ENCODE results near the gene NOXO1.

The NOXO1 gene

GRCh38 chr16:2009791-2010510 is 28.7 kb upstream of the NOXO1 start, which contains the start of gene ZNF598:
Gene ZNF598, minus strand, starts transcription at chr16:2009821.
- no peak for DNase-seq (ENCODE audit: low read depth)
- H3K4me3 ChIP-seq (ENCODE audit: low read depth, low read length): peak within 1 kb of the TSS; percentile 90
- no peak for TF ChIP-seq CTCF (IDR thresholded peaks at IDR 0.05; ENCODE audit: control insufficient read depth, extremely low read depth, insufficient read depth)

GRCh38 chr16:2009164-2009711 is 28.0 kb upstream of the NOXO1 start:
- DNase-seq (ENCODE audit: low read depth): no peak
- TF ChIP-seq CTCF (IDR thresholded peaks at IDR 0.05; ENCODE audit: control insufficient read depth, extremely low read depth, insufficient read depth): no peak
- peak overlapping the region; percentile 80 for H3K4me3 ChIP-seq (ENCODE audit: low read depth, low read length)

GRCh38 chr16:2008631-2009163 is 27.4 kb upstream of the NOXO1 start:
- peak overlapping the region; percentile 80 for H3K4me3 ChIP-seq (ENCODE audit: low read depth, low read length)
- DNase-seq (ENCODE audit: low read depth): no peak
- TF ChIP-seq CTCF (IDR thresholded peaks at IDR 0.05; ENCODE audit: control insufficient read depth, extremely low read depth, insufficient read depth): no peak

GRCh38 chr16:2008009-2008526 is 26.8 kb upstream of the NOXO1 start:
- H3K4me3 ChIP-seq (ENCODE audit: low read depth, low read length): peak overlapping the region; percentile 80
- TF ChIP-seq CTCF (IDR thresholded peaks at IDR 0.05; ENCODE audit: control insufficient read depth, extremely low read depth, insufficient read depth): no peak
- DNase-seq (ENCODE audit: low read depth): peak; percentile 94

- no peak for TF ChIP-seq CTCF (IDR thresholded peaks at IDR 0.05; ENCODE audit: control insufficient read depth, extremely low read depth, insufficient read depth)
- no peak for DNase-seq (ENCODE audit: low read depth)
- peak overlapping the region; percentile 80 for H3K4me3 ChIP-seq (ENCODE audit: low read depth, low read length)
Measured at GRCh38 chr16:2007081-2007836, 26.0 kb upstream of the NOXO1 start.

- TF ChIP-seq CTCF (IDR thresholded peaks at IDR 0.05; ENCODE audit: control insufficient read depth, extremely low read depth, insufficient read depth): no peak
- H3K4me3 ChIP-seq (ENCODE audit: low read depth, low read length): no peak overlapping the region
- DNase-seq (ENCODE audit: low read depth): no peak
Measured at GRCh38 chr16:2006317-2006716, 25.0 kb upstream of the NOXO1 start.
